CD14-positive monocyte (primary cell): ENCODE measurements around the gene SRRM3. TPM values are rescaled to one million over a fixed set of nuclear protein-coding genes. Genes with fewer than 3 reads are reported as not detected.

ENCODE experiments used
- DNase-seq, 3 donors: peaks; one replicate each; pipeline ENCODE4 v3.0.0-alpha.2; 2011 to 2022
- H2AFZ ChIP-seq: 2 replicates; pipeline ENCODE4 v1.6.0; 2012; ENCODE audit warnings: mild to moderate bottlenecking, low read depth, low read length, inconsistent platforms; ENCODE audit not compliant: insufficient read depth, poor library complexity, severe bottlenecking
- H3K27ac ChIP-seq, 2 donors: 1 replicate in 1 of 2; 2 replicates in 1 of 2; pipeline ENCODE4 v1.5.1; 2012 to 2013; ENCODE audit warnings: low read length in 2 of 2, control low read depth in 1 of 2, inconsistent platforms in 1 of 2, low read depth in 1 of 2, mild to moderate bottlenecking in 1 of 2
- H3K27me3 ChIP-seq, 2 donors: one replicate each; pipeline versions ENCODE4 v1.6.0 to v1.6.1; 2011 to 2013; ENCODE audit warnings: low read length in 2 of 2; ENCODE audit not compliant: control insufficient read depth in 2 of 2, insufficient read depth in 2 of 2
- H3K36me3 ChIP-seq, 2 donors: replicated peaks in 1 of 2; 1 replicate in 1 of 2; 2 replicates in 1 of 2; pipeline versions ENCODE4 v1.5.1 to v1.6.1; 2012 to 2013; ENCODE audit warnings: low read length in 2 of 2, control low read depth in 1 of 2, inconsistent platforms in 1 of 2, mild to moderate bottlenecking in 1 of 2; ENCODE audit not compliant: insufficient read depth in 2 of 2, control insufficient read depth in 1 of 2
- H3K4me1 ChIP-seq, 2 donors: 1 replicate in 1 of 2; 2 replicates in 1 of 2; pipeline versions ENCODE4 v1.5.1 to v1.6.1; 2012 to 2013; ENCODE audit warnings: low read length in 2 of 2, control low read depth in 1 of 2, inconsistent platforms in 1 of 2, mild to moderate bottlenecking in 1 of 2, moderate library complexity in 1 of 2; ENCODE audit not compliant: insufficient read depth in 2 of 2, control insufficient read depth in 1 of 2
- H3K4me2 ChIP-seq: replicated peaks from 2 replicates; pipeline ENCODE3; 2012; ENCODE audit warnings: low read length, moderate library complexity, mild to moderate bottlenecking; ENCODE audit not compliant: poor library complexity, severe bottlenecking; ENCODE audit errors: extremely low read depth
- H3K4me3 ChIP-seq, 3 experiments: fragments of 200-600 bp in 1 of 3; sonication (generic) in 1 of 3; replicated peaks in 1 of 3; 1 replicate in 2 of 3; 2 replicates in 1 of 3; pipeline ENCODE4 v1.5.1; 2011 to 2013; ENCODE audit warnings: low read length in 3 of 3, mild to moderate bottlenecking in 3 of 3, control low read depth in 2 of 3, low read depth in 2 of 3, inconsistent platforms in 1 of 3, moderate library complexity in 1 of 3
- H3K79me2 ChIP-seq: 2 replicates; pipeline ENCODE4 v1.6.0; 2012; ENCODE audit warnings: mild to moderate bottlenecking, control low read depth, inconsistent platforms, low read length, moderate library complexity; ENCODE audit not compliant: insufficient read depth
- H3K9ac ChIP-seq: 2 replicates; pipeline ENCODE4 v1.6.0; 2017; ENCODE audit warnings: low read length, mild to moderate bottlenecking; ENCODE audit not compliant: insufficient read depth, poor library complexity, severe bottlenecking
- H3K9me3 ChIP-seq, 2 donors: replicated peaks in 1 of 2; 1 replicate in 1 of 2; 2 replicates in 1 of 2; pipeline versions ENCODE4 v1.5.1 to v1.6.1; 2012 to 2013; ENCODE audit warnings: low read length in 2 of 2, control low read depth in 1 of 2; ENCODE audit not compliant: control insufficient read depth in 1 of 2, insufficient read depth in 1 of 2
- H4K20me1 ChIP-seq: 2 replicates; pipeline ENCODE4 v1.6.0; 2012; ENCODE audit warnings: mild to moderate bottlenecking, low read length, control low read depth, moderate library complexity; ENCODE audit not compliant: insufficient read depth
- H3K27ac Mint-ChIP-seq, 7 donors: one replicate each; pipeline ENCODE4 v1.8.0; 2020; ENCODE audit warnings: mild to moderate bottlenecking in 7 of 7, mixed read lengths in 7 of 7, moderate library complexity in 6 of 7, inconsistent platforms in 2 of 7
- H3K27me3 Mint-ChIP-seq, 3 donors: one replicate each; pipeline ENCODE4 v1.8.0; 2021 to 2022; ENCODE audit warnings: low read depth in 3 of 3, mild to moderate bottlenecking in 3 of 3, mixed read lengths in 3 of 3, moderate library complexity in 3 of 3, inconsistent platforms in 1 of 3
- H3K36me3 Mint-ChIP-seq, 2 donors: one replicate each; pipeline ENCODE4 v1.8.0; 2020; ENCODE audit warnings: mixed read lengths in 2 of 2, inconsistent platforms in 1 of 2, mild to moderate bottlenecking in 1 of 2
- H3K4me1 Mint-ChIP-seq: one replicate; pipeline ENCODE4 v1.8.0; 2020; ENCODE audit warnings: mild to moderate bottlenecking, mixed read lengths
- H3K4me3 Mint-ChIP-seq, 2 donors: one replicate each; pipeline ENCODE4 v1.8.0; 2020; ENCODE audit warnings: mild to moderate bottlenecking in 2 of 2, mixed read lengths in 2 of 2, moderate library complexity in 1 of 2
- H3K9me3 Mint-ChIP-seq, 7 donors: one replicate each; pipeline ENCODE4 v1.8.0; 2020 to 2022; ENCODE audit warnings: mixed read lengths in 7 of 7, mild to moderate bottlenecking in 6 of 7, moderate library complexity in 6 of 7, inconsistent platforms in 2 of 7
- CTCF ChIP-seq: fragments of 200-600 bp; IDR thresholded peaks from one replicate; pipeline ENCODE4 v1.8.0; 2022; ENCODE audit warnings: antibody characterized with exemption, mild to moderate bottlenecking
- WGBS: methylation state at CpG from one replicate; pipeline ENCODE4 v1.1.5; 2013; ENCODE audit warnings: missing lambda C conversion rate; ENCODE audit not compliant: insufficient coverage; 5-methylcytosine and 5-hydroxymethylcytosine counted together
- intact Hi-C, 2 donors: fragments of 100-400 bp; cut with micrococcal nuclease; formaldehyde crosslinking; loops; one replicate each; pipeline versions ENCODE4 v1.15.0 to v1.15.1; 2023
- polyA plus RNA-seq, 3 donors: library from polyadenylated mRNA; depleted of rRNA in 1 of 3; unstranded in 2 of 3; stranded (reverse) in 1 of 3; fragments of 300-500 nt in 2 of 3; fragments of >200 nt in 1 of 3; fragmentation: Illumina TruSeq in 2 of 3; gene quantifications; 1 replicate in 2 of 3; 2 replicates in 1 of 3; pipeline ENCODE4 v1.2.3, GENCODE V29; 2012 to 2021

SRRM3 gene
- polyA plus RNA-seq, 3 donors = not detected

GRCh38 chr7:76224695-76225094 lies 23.0 kb downstream of the SRRM3 start:
- 45% methylated on average over 5 of the region's 11 CpGs for WGBS
- intact Hi-C loops = no loop called here
- Histone ChIP-seq H3K4me3 (no peak overlapping the region), H3K9ac (no peak overlapping the region), H3K4me1 (no peaks in the 10 kb centered on the region), H4K20me1 (no peaks in the 10 kb centered on the region), H3K27ac (no peak overlapping the region), H3K4me2 (no peak overlapping the region), H3K79me2 (no peaks in the 10 kb centered on the region), H3K27me3 (peaks cover 3 to 7% of the 10 kb centered on the region in 2 donors), H2AFZ (no peak overlapping the region), H3K36me3 (no peaks in the 10 kb centered on the region), H3K9me3 (no peaks in the 10 kb centered on the region)
- H3K27me3 Mint-ChIP-seq = peaks cover 12 to 21% (median 16%) of the 10 kb centered on the region in 3 donors
- TF ChIP-seq CTCF = no peak
- H3K36me3 Mint-ChIP-seq = no peaks in the 10 kb centered on the region
- H3K4me3 Mint-ChIP-seq = no peak overlapping the region
- peaks cover 0 to 12% (median 0%) of the 10 kb centered on the region in 7 donors for H3K9me3 Mint-ChIP-seq
- H3K27ac Mint-ChIP-seq = no peak overlapping the region
- DNase-seq = no peak
- H3K4me1 Mint-ChIP-seq = no peaks in the 10 kb centered on the region

DNA sequence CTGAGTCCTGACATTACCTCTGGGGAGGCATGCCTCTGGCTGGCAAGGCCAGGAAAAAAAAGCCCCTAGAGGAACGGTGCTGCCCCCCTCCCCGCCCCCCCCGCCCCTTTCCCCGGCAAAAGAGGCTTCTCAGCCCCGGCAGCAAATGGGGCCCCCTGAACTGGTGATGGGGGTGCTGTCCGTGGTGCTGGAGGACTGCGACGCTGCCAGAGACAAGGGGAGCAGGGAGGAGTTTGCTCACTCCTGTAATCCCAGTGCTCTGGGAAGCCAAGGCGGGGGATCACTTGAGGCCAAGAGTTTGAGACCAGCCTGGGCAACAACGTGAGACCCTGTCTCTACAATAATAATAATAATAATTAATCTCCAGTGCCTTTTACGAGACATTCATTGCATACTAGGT lies 23.7 kb downstream of the SRRM3 start:
- no peaks in the 10 kb centered on the region for H3K4me1 ChIP-seq
- H3K79me2 ChIP-seq = no peaks in the 10 kb centered on the region
- H3K27me3 Mint-ChIP-seq = peaks cover 7 to 18% (median 16%) of the 10 kb centered on the region in 3 donors
- intact Hi-C loops = no loop called here
- peaks cover 0 to 12% (median 0%) of the 10 kb centered on the region in 7 donors for H3K9me3 Mint-ChIP-seq
- H3K36me3 ChIP-seq = no peaks in the 10 kb centered on the region
- H3K4me2 ChIP-seq = no peak overlapping the region
- no peaks in the 10 kb centered on the region for H3K9me3 ChIP-seq
- no peak overlapping the region for H3K27ac ChIP-seq
- H3K36me3 Mint-ChIP-seq = no peaks in the 10 kb centered on the region
- H3K4me3 ChIP-seq = no peak overlapping the region
- no peak for DNase-seq
- no peak overlapping the region for H3K4me3 Mint-ChIP-seq
- no peak overlapping the region for H2AFZ ChIP-seq
- H3K9ac ChIP-seq = no peak overlapping the region
- peaks cover 3 to 7% of the 10 kb centered on the region in 2 donors for H3K27me3 ChIP-seq
- no peak overlapping the region for H3K27ac Mint-ChIP-seq
- H4K20me1 ChIP-seq = no peaks in the 10 kb centered on the region
- WGBS = no CpG with 5 or more reads among the region's 11 CpGs
- no peak for TF ChIP-seq CTCF
- H3K4me1 Mint-ChIP-seq = no peaks in the 10 kb centered on the region
